BLaER1 (cell line): ENCODE data around the gene LYPD6B.

Experiments
- H3K27ac ChIP-seq: shearing (Covaris generic); formaldehyde crosslinking; 2 replicates; pipeline ENCODE4 v1.8.1; 2022
- H3K27me3 ChIP-seq: shearing (Covaris generic); formaldehyde crosslinking; 2 replicates; pipeline ENCODE4 v1.8.1; 2022
- H3K36me3 ChIP-seq: shearing (Covaris generic); formaldehyde crosslinking; 2 replicates; pipeline ENCODE4 v1.8.1; 2022
- H3K4me1 ChIP-seq: shearing (Covaris generic); formaldehyde crosslinking; 2 replicates; pipeline ENCODE4 v1.8.1; 2022
- H3K4me2 ChIP-seq: shearing (Covaris generic); formaldehyde crosslinking; 2 replicates; pipeline ENCODE4 v1.8.1; 2022
- H3K4me3 ChIP-seq: shearing (Covaris generic); formaldehyde crosslinking; 2 replicates; pipeline ENCODE4 v1.8.1; 2022
- H3K9ac ChIP-seq: shearing (Covaris generic); formaldehyde crosslinking; 2 replicates; pipeline ENCODE4 v1.8.1; 2022
- H3K9me3 ChIP-seq: shearing (Covaris generic); formaldehyde crosslinking; 2 replicates; pipeline ENCODE4 v1.8.1; 2022
- H4K20me1 ChIP-seq: shearing (Covaris generic); formaldehyde crosslinking; 2 replicates; pipeline ENCODE4 v1.8.1; 2022
- Cebpa-rat ChIP-seq: shearing (Covaris generic); IDR thresholded peaks from 2 replicates; pipeline ENCODE4 v1.8.1; 2022

LYPD6B gene

GRCh38 chr2:149021761-149022160 is 16.7 kb upstream of the LYPD6B start:
- peaks cover 41% of the 10 kb centered on the region for H3K4me1 ChIP-seq
- no peaks in the 10 kb centered on the region for H3K27me3 ChIP-seq
- peak overlapping the region; percentile 66 for H3K4me2 ChIP-seq
- no peaks in the 10 kb centered on the region for H3K9me3 ChIP-seq
- H3K9ac ChIP-seq: no peak overlapping the region
- peak overlapping the region; percentile 28; the same call in 1 of the 2 replicates for H3K27ac ChIP-seq
- H3K36me3 ChIP-seq: no peaks in the 10 kb centered on the region
- H4K20me1 ChIP-seq: no peaks in the 10 kb centered on the region
- no peak for TF ChIP-seq Cebpa-rat
- no peak overlapping the region for H3K4me3 ChIP-seq

GRCh38 chr2:149023091-149023490 is 15.4 kb upstream of the LYPD6B start:
- Histone ChIP-seq H3K4me2 (peak overlapping the region; percentile 56), H3K27me3 (no peaks in the 10 kb centered on the region), H3K4me1 (peaks cover 41% of the 10 kb centered on the region), H4K20me1 (no peaks in the 10 kb centered on the region), H3K36me3 (no peaks in the 10 kb centered on the region), H3K9ac (no peak overlapping the region), H3K27ac (no peak overlapping the region), H3K9me3 (no peaks in the 10 kb centered on the region), H3K4me3 (no peak overlapping the region)
- no peak for TF ChIP-seq Cebpa-rat

DNA sequence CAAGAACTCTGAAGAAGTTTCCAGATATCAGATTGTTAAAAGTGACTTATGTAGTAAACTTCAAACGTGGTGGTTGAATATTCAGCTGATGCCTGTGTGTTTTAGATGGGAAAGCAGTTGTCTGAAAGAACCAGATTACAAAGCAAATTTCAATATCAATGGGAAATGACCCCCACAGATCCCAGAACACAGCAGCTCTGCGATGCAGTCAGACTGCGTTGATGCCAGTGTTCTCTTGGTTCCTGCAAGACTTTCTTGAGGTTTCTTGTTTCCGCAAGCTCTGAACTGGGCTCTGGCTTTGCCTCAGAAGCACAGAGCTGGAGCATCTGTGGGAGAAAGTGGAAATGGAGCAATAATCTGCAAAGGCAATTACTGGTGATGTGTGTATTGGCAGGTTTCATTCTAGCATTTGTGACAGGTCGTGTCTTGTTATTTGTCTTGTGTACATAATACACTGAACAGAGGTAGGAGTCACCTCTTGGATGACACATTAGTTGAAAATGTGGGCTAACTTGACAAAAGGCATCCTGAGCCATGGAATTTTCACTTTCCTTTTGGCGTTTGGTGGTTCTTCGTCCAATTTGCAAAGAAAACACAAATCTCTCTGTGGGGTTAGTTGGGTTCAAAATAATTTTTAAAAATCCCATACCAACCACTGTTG is 10.8 kb upstream of the LYPD6B start:
- Histone ChIP-seq H4K20me1 (no peaks in the 10 kb centered on the region), H3K27me3 (no peaks in the 10 kb centered on the region), H3K9me3 (no peaks in the 10 kb centered on the region), H3K36me3 (no peaks in the 10 kb centered on the region), H3K4me1 (peaks cover 29% of the 10 kb centered on the region), H3K4me3 (no peak overlapping the region), H3K9ac (no peak overlapping the region), H3K4me2 (no peak overlapping the region), H3K27ac (no peak overlapping the region)
- no peak for TF ChIP-seq Cebpa-rat

- no peak overlapping the region for H3K4me3 ChIP-seq
- no peaks in the 10 kb centered on the region for H3K36me3 ChIP-seq
- no peak overlapping the region for H3K27ac ChIP-seq
- no peaks in the 10 kb centered on the region for H3K27me3 ChIP-seq
- no peak for TF ChIP-seq Cebpa-rat
- H3K4me1 ChIP-seq: peaks cover 22% of the 10 kb centered on the region
- H3K9ac ChIP-seq: no peak overlapping the region
- H3K4me2 ChIP-seq: no peak overlapping the region
- H3K9me3 ChIP-seq: no peaks in the 10 kb centered on the region
- H4K20me1 ChIP-seq: no peaks in the 10 kb centered on the region
Observed at GRCh38 chr2:149028377-149028776, 10.1 kb upstream of the LYPD6B start.

DNA sequence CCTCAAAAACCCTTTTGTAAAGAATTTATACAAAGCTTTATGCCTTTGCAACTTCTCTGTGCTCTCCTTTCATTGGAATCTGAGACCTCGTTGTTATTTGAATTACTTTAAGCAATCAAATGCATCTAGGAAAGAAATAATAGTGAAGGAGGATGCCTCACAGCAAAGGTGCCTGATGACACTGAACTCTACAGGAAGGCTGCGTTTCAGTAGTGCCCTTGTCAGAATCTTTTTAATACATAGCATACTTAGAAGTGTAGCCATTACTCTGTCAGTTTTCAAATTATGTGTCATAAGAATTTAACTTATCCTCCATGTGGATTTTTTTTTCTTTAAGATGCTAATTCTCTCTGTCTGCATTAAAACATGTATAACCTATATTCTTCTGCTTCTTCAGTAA is 9.6 kb upstream of the LYPD6B start:
- H3K9ac ChIP-seq: no peak overlapping the region
- no peaks in the 10 kb centered on the region for H3K36me3 ChIP-seq
- H3K27ac ChIP-seq: no peak overlapping the region
- no peaks in the 10 kb centered on the region for H4K20me1 ChIP-seq
- H3K9me3 ChIP-seq: no peaks in the 10 kb centered on the region
- H3K4me3 ChIP-seq: no peak overlapping the region
- no peaks in the 10 kb centered on the region for H3K27me3 ChIP-seq
- no peak for TF ChIP-seq Cebpa-rat
- H3K4me2 ChIP-seq: no peak overlapping the region
- H3K4me1 ChIP-seq: peaks cover 17% of the 10 kb centered on the region

DNA sequence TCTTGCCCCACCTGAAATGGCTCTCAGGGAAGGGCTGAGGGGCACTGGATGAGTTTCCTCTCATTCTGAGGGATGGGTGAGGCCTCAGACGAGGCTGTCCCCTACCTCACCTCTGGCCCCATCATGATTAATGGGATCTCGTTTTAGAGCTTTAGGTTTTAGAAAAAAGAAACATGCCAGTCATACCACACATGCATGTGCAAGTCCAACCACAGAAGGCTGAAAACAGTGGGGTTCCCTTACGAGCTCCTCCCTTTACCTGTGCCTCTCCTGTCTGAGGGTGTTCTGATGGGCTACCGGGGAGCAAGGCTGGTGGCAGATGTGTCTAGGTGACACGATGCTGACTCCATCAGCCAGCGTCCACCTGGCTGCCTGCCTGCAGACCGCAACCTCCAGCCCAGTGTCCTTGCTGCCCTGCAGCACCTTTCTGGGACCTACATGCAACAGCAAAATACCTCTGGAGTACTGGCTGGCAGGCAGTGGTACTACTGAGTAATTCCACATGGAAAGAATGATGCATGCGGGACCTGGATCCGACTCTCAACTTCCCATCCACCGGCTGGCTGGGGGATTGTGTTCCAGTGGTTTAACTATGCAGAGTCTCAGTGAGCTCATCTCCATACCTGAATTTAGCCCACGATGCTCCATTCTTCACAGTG is 9.1 kb upstream of the LYPD6B start:
- TF ChIP-seq Cebpa-rat: no peak
- peaks cover 14% of the 10 kb centered on the region for H3K4me1 ChIP-seq
- no peak overlapping the region for H3K9ac ChIP-seq
- H3K4me2 ChIP-seq: no peak overlapping the region
- H3K4me3 ChIP-seq: no peak overlapping the region
- H3K36me3 ChIP-seq: no peaks in the 10 kb centered on the region
- no peaks in the 10 kb centered on the region for H4K20me1 ChIP-seq
- no peaks in the 10 kb centered on the region for H3K27me3 ChIP-seq
- no peaks in the 10 kb centered on the region for H3K9me3 ChIP-seq
- H3K27ac ChIP-seq: no peak overlapping the region

DNA sequence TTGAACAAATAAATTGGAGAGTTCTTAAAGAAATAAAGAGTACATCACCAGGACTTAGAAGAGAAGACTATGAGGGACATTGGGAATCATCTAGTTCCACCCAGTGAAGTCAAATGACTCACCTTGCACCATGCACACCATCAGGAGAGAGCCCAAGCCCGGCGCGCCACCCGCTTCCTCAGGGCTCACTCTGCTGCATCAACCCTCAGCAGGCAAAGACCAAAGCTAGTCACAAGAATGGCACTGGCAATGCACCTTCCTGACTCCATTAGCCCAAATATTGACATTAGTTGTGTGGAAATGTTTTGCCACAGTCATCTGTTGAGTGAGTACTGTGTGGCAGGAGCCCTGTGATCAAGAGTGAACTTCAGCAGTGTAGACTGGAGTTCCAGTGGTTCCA is 7.1 kb upstream of the LYPD6B start:
- H3K27me3 ChIP-seq: no peaks in the 10 kb centered on the region
- no peaks in the 10 kb centered on the region for H3K36me3 ChIP-seq
- no peaks in the 10 kb centered on the region for H4K20me1 ChIP-seq
- H3K4me1 ChIP-seq: peaks cover 15% of the 10 kb centered on the region
- no peak overlapping the region for H3K9ac ChIP-seq
- peak overlapping the region; percentile 48 for H3K4me2 ChIP-seq
- TF ChIP-seq Cebpa-rat: no peak
- no peak overlapping the region for H3K27ac ChIP-seq
- H3K9me3 ChIP-seq: no peaks in the 10 kb centered on the region
- no peak overlapping the region for H3K4me3 ChIP-seq

- H3K4me2 ChIP-seq: no peak overlapping the region
- no peaks in the 10 kb centered on the region for H3K36me3 ChIP-seq
- no peak overlapping the region for H3K27ac ChIP-seq
- peaks cover 21% of the 10 kb centered on the region for H3K4me1 ChIP-seq
- no peak overlapping the region for H3K9ac ChIP-seq
- no peaks in the 10 kb centered on the region for H3K27me3 ChIP-seq
- no peaks in the 10 kb centered on the region for H4K20me1 ChIP-seq
- peaks cover 6% of the 10 kb centered on the region; the same call in 1 of the 2 replicates for H3K9me3 ChIP-seq
- no peak for TF ChIP-seq Cebpa-rat
- H3K4me3 ChIP-seq: no peak overlapping the region
Observed at GRCh38 chr2:149033716-149034115, 4.8 kb upstream of the LYPD6B start.

- H3K4me2 ChIP-seq: no peak overlapping the region
Observed at GRCh38 chr2:149034406-149034805, 4.1 kb upstream of the LYPD6B start.

GRCh38 chr2:149036507-149037293 is 1.8 kb upstream of the LYPD6B start:
- Histone ChIP-seq H3K4me1 (peaks cover 17% of the 10 kb centered on the region), H3K9ac (no peak overlapping the region), H3K36me3 (no peaks in the 10 kb centered on the region), H3K4me3 (no peak overlapping the region), H3K27me3 (no peaks in the 10 kb centered on the region), H3K9me3 (peaks cover 7% of the 10 kb centered on the region; the same call in 1 of the 2 replicates), H4K20me1 (no peaks in the 10 kb centered on the region), H3K27ac (no peak overlapping the region), H3K4me2 (no peak overlapping the region)
- no peak for TF ChIP-seq Cebpa-rat

More at GRCh38 chr2:149034406-149034805, 4.1 kb upstream of the LYPD6B start:
- no peak overlapping the region for H3K9ac ChIP-seq
- H3K27me3 ChIP-seq: no peaks in the 10 kb centered on the region
- no peak for TF ChIP-seq Cebpa-rat
- H3K36me3 ChIP-seq: no peaks in the 10 kb centered on the region
- H4K20me1 ChIP-seq: no peaks in the 10 kb centered on the region
- H3K4me1 ChIP-seq: peaks cover 21% of the 10 kb centered on the region
- peaks cover 7% of the 10 kb centered on the region; the same call in 1 of the 2 replicates for H3K9me3 ChIP-seq
- H3K4me3 ChIP-seq: no peak overlapping the region
- no peak overlapping the region for H3K27ac ChIP-seq
